GM21515 (cell line): Measurements from ENCODE around the gene PCDHGA5.
"Not testable (repeated sequence)": the region's sequence is repeated elsewhere in the genome, so short reads cannot be mapped to it uniquely, and the experiment has no call there.

Experiments used
- ATAC-seq: cut with Tn5 transposase; IDR thresholded peaks from one replicate; pipeline ENCODE4 v1.9.1; 2021; ENCODE audit not compliant: unreplicated experiment

The PCDHGA5 gene

DNA sequence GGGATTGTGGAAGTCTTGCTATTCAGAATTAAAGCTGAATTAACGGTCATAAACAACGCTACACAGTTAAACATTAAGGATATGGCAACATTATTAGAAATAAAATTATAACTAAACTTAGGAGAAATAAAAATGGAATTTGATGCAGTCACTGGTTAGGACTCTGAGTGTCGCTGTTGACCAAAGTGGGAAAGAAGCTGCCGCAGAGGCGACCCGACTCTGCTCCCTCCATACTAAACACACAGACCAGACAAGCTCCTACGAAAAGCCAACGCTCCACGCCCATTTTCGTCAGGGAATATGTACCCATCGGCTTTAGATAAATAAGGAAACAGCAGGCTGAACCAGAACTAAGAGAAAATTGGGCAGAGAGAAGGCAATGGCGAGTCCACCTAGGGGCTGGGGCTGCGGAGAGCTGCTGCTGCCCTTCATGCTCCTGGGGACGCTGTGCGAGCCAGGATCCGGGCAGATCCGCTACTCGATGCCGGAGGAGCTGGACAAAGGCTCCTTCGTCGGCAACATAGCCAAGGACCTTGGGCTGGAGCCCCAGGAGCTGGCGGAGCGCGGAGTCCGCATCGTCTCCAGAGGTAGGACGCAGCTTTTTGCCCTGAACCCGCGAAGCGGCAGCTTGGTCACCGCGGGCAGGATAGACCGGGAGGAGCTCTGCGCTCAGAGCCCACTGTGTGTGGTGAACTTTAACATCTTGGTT, at the start of gene PCDHGA5:
PCDHGA5 (plus strand) TSS at position 211 of the 709 bp plus-strand sequence; CDS start at position 380, 169 bp downstream.
- no peak for ATAC-seq

DNA sequence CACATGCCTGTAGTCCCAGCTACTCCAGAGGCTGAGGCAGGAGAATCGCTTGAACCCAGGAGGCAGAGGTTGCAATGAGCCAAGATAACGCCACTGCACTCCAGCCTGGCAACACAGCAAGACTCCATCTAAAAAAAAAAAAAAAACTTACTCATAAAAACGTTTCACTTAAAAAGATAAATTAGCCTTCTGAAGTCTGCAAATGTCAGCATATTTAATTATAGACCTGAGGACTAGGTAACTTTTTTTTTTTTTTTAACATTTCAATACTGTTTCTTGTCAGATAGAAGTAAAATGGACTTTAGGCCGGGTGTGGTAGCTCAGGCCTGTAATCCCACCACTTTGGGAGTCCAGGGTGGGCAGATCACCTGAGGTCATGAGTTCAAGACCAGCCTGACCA, 47.0 kb upstream of the PCDHGA5 start:
- not testable (repeated sequence) for ATAC-seq

DNA sequence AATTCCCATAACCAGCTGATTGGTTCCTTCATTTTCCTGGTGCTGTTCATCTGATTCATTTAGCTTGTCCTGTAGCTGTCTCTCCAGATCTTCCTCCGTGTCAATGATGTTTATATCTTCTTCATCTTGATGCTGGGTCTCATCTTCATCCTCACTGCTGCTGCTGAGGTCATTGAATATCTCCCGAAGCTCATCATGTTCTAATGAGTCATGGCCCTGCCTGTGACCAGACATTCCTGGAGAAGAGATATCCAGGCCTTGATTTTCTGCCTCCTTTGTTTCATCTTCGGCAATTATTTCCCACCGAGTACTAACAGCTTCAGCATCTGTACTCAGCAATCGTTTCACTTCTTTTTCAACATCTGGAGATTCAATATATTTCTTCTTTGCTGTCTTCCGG, 44.8 kb upstream of the PCDHGA5 start:
- no peak for ATAC-seq

DNA sequence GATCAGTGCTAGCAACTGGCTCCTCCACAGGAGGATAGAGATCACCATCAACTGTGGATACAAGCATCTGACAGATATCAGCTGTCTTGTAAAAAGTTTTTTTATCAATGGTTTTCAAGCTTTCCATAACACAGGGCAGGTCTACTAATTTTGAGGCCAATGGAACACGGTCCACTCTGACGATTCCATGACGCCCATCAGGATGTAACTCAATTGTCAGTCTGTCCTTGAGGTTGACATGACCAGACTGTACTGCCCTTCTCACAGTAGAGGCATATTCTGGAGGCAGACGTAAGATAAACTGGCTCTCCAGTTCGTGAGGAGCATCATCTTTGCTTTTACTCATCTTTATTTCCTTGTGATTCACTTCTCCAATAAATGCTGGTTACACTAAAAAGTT, 44.3 kb upstream of the PCDHGA5 start:
- no peak for ATAC-seq

DNA sequence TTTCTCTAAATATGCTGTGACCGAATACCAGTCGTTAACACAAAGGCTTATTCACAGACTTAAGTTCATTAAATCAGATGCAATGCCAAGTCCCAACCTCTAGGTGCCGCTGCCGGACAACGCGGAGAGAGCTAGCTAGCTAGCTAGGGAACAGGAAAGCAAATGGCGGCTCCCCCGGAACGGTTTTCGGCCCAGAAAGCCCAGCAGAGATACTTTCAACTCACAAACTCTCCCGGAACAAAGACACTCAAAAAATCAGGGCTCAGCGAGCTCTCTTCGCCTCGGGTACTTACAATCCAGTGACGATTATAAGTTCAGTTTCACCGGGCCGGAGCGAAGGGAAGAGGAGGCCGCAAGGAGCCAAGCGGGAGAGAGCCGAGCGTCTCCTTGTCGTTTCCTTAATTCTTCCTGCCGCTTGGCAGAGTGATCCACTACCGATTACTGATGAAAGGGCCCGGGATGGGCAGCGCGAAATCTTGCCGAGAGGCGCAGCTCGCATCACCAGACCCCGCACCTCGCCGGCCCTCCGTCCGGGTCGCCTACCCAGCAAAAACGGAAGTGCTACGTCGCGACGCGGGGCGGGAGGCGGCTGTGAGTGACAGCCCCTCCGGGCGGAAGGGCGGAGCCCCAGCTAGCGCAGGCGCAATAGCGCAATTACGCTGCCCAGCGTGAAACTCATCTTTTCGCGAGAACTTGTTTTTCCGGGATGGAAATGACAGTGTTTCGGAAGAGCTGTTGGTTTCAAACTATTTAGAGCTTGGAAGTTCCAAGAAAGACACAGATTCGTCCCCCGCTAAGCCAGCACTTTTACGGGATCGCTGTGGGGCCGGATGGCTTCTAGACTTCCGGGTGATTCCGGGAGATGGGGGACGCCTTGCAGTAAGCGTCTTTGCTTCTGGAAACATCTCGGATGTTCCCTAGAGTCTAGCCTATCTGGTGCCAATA, 43.5 kb upstream of the PCDHGA5 start, which contains the start of gene TAF7:
TAF7 (minus strand) TSS at position 560 of the 945 bp plus-strand sequence. CDS start 740 bp downstream, outside the sequence.
- peak; percentile 95 for ATAC-seq

DNA sequence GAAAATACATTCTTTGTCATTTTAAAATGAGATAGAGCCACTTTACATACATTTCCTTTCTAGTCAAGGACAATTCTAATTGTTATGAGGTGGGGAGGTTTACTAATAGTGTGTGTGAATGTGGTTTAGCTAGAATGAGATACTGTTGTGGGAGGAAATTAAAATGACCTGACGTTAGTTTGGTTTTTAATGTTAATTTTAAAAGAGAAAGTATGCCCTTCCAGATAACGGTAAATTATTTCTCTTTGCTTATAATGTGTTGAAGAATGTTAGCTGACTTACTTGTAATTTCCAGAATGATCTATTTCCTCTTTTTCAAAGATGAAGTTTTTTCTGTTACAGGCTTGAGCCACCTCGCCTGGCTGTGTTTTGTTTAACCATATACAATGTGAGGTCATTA, 41.7 kb upstream of the PCDHGA5 start:
- ATAC-seq, result no peak

DNA sequence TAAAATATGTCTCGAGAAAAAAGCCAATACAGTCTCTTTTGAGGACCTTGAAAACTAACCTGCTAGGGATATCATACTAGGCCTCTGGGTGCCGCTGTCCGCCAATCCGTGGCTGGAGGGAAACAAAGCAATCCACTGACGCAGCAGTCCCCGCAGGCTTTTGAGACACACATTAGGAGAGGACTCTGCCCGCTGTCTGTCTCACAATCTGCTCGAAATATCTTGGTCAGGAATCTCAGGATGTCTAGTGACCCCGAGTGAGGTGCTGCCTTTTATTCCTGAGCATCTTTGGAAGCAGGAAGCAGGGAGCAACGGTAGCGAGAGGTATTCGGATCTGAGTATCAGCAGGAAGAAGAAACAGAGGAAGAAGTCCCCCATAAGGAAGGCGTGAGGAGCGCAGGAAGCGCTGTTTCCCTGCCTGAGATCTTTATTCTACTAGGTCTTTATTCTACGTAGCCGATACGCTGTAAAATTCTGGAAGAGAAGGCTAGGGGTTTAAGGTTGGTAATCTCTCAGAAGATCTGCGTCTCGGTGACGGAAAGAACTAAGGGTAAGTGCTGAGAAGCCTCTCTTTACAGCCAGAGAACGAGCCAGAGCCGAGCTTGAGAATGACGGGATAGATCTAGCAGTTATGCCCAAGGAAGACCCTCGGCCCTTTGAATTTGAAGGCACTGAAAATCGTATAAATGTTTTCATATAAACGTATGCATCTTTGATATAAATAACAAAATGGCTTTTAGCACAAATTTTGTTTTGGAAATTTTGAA, 37.7 kb upstream of the PCDHGA5 start:
- peak; percentile 92 for ATAC-seq

DNA sequence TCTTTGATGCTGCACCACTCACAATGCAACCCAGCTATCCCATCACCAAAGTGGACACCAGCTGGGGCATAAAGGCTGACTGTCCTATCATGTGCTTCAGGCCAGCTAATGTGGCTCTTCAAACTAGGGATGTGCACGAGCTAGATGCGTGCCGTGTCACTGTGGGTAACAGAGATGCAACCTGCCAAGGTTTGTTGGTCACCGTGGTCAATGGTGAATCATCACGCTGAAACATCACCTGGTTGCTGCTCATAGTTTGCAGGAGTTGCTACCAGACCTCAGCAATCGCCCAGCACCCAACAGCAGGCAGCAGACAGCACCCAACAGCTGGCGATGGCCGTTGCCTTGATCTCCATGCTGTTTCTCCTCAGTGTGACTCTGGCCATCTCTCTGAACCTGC, 35.7 kb upstream of the PCDHGA5 start:
- no peak for ATAC-seq

DNA sequence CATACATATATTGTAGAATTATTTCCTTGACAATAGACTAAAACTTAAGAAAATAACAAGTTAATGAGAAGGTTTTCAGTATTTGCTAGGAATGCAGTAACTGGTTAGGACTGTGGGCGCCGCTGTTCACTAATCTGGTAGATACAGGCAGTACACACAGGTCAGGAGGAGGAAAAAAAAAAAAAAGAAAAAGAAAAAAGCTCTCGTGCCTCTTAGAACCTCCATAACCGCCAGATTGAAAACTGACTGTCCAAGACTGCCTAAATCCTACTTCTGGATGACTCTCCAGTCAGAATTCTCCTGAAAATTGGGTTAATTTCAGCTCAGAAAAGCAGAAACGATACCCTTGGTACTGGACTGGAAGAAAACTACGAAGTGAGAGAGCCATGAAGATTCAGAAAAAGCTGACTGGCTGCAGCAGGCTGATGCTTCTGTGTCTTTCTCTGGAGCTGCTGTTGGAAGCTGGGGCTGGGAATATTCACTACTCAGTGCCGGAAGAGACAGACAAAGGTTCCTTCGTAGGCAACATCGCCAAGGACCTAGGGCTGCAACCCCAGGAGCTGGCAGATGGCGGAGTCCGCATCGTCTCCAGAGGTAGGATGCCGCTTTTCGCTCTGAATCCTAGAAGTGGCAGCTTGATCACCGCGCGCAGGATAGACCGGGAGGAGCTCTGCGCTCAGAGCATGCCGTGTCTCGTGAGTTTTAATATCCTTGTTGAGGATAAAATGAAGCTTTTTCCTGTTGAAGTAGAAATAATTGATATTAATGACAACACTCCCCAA, 33.5 kb upstream of the PCDHGA5 start, which contains the start of gene PCDHGA1:
PCDHGA1 (plus strand) TSS at position 216 of the 782 bp plus-strand sequence.
- ATAC-seq, result no peak

DNA sequence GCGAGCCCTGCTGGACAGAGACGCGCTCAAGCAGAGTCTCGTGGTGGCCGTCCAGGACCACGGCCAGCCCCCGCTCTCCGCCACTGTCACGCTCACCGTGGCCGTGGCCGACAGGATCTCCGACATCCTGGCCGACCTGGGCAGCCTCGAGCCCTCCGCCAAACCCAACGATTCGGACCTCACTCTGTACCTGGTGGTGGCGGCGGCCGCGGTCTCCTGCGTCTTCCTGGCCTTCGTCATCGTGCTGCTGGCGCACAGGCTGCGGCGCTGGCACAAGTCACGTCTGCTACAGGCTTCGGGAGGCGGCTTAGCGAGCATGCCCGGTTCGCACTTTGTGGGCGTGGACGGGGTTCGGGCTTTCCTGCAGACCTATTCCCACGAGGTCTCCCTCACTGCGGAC, 31.4 kb upstream of the PCDHGA5 start:
- not testable (repeated sequence) for ATAC-seq

DNA sequence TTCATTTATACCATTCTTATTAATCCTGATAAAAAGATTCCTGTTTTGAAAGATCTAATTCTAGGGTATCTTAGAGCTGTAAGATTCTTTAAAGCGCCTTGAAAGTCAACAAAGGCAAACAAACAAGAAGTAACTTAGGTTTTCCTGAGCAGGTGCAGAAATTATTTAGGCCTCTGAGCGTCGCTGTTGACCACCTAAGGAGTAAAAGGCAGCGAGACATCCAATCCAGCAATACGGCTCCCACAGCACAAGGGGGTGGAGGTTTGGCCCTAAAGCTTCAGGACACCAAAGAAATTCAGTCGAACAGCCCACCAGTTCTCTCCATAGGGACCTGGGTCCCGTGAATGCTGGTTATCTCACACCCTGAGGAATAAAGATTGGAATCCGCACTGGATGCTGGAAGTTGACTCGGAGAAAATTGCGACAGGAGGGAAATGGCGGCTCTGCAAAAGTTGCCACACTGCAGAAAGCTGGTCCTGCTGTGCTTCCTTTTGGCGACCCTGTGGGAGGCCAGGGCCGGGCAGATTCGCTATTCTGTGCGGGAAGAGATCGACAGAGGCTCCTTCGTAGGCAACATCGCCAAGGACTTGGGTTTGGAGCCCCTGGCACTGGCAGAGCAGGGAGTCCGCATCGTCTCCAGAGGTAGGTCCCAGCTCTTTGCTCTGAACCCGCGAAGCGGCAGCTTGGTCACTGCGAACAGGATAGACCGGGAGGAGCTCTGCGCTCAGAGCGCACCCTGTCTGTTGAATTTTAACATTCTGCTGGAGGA, 25.2 kb upstream of the PCDHGA5 start, which contains the start of gene PCDHGA2:
PCDHGA2 (plus strand) TSS at position 223 of the 769 bp plus-strand sequence.
- ATAC-seq, result no peak

DNA sequence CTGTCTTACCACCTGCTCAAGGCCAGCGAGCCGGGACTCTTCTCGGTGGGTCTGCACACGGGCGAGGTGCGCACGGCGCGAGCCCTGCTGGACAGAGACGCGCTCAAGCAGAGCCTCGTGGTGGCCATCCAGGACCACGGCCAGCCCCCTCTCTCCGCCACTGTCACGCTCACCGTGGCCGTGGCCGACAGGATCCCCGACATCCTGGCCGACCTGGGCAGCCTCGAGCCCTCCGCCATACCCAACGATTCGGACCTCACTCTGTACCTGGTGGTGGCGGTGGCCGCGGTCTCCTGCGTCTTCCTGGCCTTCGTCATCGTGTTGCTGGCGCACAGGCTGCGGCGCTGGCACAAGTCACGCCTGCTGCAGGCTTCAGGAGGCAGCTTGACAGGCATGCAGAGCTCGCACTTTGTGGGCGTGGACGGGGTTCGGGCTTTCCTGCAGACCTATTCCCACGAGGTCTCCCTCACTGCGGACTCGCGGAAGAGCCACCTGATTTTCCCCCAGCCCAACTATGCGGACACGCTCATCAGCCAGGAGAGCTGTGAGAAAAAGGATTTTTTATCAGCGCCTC, 23.1 kb upstream of the PCDHGA5 start:
- not testable (repeated sequence) for ATAC-seq

DNA sequence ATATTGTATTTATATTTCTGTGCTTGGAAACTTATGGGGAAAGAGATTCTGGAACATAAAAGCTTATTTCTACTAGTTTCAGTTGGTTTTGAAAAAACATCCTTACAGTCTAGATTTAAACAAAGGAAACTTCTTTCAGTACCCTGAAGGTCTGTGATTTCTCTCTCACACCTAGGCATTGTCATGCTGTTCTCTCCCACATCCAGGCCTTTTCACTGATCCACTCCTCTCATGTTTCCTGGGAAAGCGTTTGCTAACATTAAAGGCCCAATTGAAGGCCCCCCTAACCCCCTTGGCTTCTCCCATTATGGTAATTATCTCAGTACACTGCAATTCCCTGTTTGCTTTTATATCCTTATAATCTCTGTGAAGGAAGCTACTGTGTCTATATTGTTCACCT, 21.2 kb upstream of the PCDHGA5 start:
- no peak for ATAC-seq

DNA sequence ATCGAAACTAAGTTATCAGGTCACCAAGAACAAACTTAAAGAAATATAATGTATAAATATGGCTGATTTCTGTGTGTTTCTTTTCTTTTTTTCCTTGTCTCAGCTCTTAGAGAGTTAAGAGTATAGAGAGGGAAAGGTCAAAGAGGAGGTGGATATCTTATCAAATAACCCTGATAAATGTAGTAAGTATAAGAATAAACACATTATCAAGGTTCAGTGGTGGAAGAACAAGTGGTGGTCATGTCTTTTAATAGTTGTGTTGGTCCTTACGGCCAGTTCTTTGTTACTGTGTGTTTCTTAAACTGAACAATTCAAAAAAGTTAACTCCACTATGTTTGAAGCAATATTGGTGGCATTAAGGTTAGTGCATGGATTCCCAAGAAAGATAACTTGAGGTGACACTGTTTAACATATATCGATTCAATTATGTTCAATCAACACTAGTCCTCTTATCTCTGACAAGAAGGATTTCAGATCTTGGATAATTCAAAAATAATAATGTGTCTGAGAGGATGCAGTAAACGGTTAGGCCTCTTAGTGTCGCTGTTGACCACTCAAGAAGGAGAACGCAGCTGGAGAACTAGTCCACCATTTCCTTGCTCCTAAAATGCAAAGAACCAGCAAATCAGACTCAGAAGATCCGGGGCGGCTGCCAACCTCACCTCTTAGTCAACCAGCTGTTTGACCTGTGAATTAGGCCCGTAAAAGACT, 20.6 kb upstream of the PCDHGA5 start, which contains the start of gene PCDHGA3:
PCDHGA3 (plus strand) TSS at position 588 of the 711 bp plus-strand sequence. CDS start 205 bp downstream, outside the sequence.
- ATAC-seq, result no peak

DNA sequence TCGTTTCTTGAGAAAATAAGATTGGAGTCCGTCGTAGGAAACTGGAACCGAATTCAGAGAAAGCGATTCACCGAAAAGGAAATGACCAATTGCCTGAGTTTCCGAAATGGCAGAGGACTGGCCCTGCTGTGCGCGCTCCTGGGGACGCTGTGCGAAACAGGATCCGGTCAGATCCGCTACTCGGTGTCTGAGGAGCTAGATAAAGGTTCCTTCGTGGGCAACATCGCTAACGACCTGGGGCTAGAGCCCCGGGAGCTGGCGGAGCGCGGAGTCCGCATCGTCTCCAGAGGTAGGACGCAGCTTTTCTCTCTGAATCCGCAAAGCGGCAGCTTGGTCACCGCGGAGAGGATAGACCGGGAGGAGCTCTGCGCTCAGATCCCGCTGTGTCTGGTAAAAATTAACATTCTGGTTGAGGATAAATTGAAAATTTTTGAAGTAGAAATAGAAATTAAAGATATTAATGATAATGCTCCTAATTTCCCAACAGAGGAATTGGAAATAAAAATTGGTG, 20.0 kb upstream of the PCDHGA5 start:
- ATAC-seq, result no peak

DNA sequence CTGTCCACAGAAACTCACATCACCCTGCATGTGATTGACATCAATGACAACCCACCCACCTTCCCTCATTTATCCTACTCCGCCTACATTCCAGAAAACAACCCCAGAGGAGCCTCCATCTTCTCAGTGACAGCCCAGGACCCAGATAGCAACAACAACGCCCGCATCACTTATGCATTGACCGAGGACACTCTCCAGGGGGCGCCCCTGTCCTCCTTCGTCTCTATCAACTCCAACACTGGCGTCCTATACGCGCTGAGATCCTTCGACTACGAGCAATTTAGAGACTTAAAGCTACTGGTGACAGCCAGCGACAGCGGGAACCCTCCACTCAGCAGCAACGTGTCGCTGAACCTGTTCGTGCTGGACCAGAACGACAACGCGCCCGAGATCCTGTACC, 18.6 kb upstream of the PCDHGA5 start:
- no peak for ATAC-seq

DNA sequence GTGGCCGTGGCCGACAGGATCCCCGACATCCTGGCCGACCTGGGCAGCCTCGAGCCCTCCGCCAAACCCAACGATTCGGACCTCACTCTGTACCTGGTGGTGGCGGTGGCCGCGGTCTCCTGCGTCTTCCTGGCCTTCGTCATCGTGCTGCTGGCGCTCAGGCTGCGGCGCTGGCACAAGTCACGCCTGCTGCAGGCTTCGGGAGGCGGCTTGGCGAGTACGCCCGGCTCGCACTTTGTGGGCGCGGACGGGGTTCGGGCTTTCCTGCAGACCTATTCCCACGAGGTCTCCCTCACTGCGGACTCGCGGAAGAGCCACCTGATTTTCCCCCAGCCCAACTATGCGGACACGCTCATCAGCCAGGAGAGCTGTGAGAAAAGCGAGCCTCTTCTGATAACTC, 17.9 kb upstream of the PCDHGA5 start:
- not testable (repeated sequence) for ATAC-seq
